Tibial nerve (tissue), 4 donors: ENCODE results near the gene RPL29.
"Not testable (repeated sequence)": the region's sequence is repeated elsewhere in the genome, so short reads cannot be mapped to it uniquely, and the experiment has no call there.

Experiments used
- CTCF ChIP-seq, 5 experiments: fragments of 200-600 bp in 3 of 5; fragments of 450-650 bp in 2 of 5; sonication (generic) in 3 of 5; IDR thresholded peaks; one replicate each; pipeline ENCODE4 v1.5.1; 2016 to 2019; ENCODE audit warnings: antibody characterized with exemption in 5 of 5, mild to moderate bottlenecking in 3 of 5, moderate library complexity in 2 of 5
- EP300 ChIP-seq, 2 donors: sonication (generic); formaldehyde crosslinking; IDR thresholded peaks; one replicate each; pipeline ENCODE4 v1.6.1; 2017; ENCODE audit warnings: antibody characterized with exemption in 2 of 2, mild to moderate bottlenecking in 1 of 2
- POLR2A ChIP-seq, 2 donors: fragments of 450-650 bp; IDR thresholded peaks; one replicate each; pipeline ENCODE4 v1.6.1; 2017; ENCODE audit warnings: antibody characterized with exemption in 2 of 2, mild to moderate bottlenecking in 2 of 2, moderate library complexity in 2 of 2

GRCh38 chr3:51993657-51994056 lies 2.0 kb downstream of the RPL29 start:
- not testable (repeated sequence) for TF ChIP-seq CTCF, POLR2A, EP300 (IDR thresholded peaks at IDR 0.05)
